Measurements from ENCODE around the gene PAM. TPM values are rescaled to one million over a fixed set of nuclear protein-coding genes. Genes with fewer than 3 reads are reported as not detected.

Gene PAM
- total and polyA plus RNA-seq, 2 of the 13 experiments (the other 11 are each of a cell fraction or from before 2014, with no cell fraction given), result 20.2 to 79.1 TPM

GRCh38 chr5:102796009-102796408 is 40.9 kb downstream of the PAM start (continued):
- TF ChIP-seq ZNF574 (CRISPR knock-in tag; IDR thresholded peaks at IDR 0.05) (0 out of 2 replicates have a peak, but pooled peaks have one; percentile 28), ZNF790 (CRISPR knock-in tag; IDR thresholded peaks at IDR 0.05; ENCODE audit: borderline replicate concordance) (no peak), EP300 (IDR thresholded peaks at IDR 0.05; ENCODE audit: low read depth in 2 of 2, low read length in 2 of 2) (peak in 1 of 2 experiments; percentile 64; a peak in 2 of 4 replicates), EP300 (CRISPR knock-in tag; IDR thresholded peaks at IDR 0.05; ENCODE audit: borderline replicate concordance) (no peak), SP140L (CRISPR knock-in tag; IDR thresholded peaks at IDR 0.05; ENCODE audit: borderline replicate concordance) (no peak), HNF4G (IDR thresholded peaks at IDR 0.05; ENCODE audit: borderline replicate concordance, low read depth, low read length) (peak; percentile 59), HNF4G (CRISPR knock-in tag; IDR thresholded peaks at IDR 0.05; ENCODE audit: borderline replicate concordance, low read depth) (no peak), THAP8 (CRISPR knock-in tag; IDR thresholded peaks at IDR 0.05; ENCODE audit: borderline replicate concordance) (no peak), ZNF724P (CRISPR knock-in tag; IDR thresholded peaks at IDR 0.05; ENCODE audit: borderline replicate concordance) (no peak), SIX4 (CRISPR knock-in tag; IDR thresholded peaks at IDR 0.05) (peak; percentile 92), U2AF2 (IDR thresholded peaks at IDR 0.05; ENCODE audit: low read depth, low read length) (no peak), SALL1 (CRISPR knock-in tag; IDR thresholded peaks at IDR 0.05) (peak; percentile 84), MED1 (CRISPR knock-in tag; IDR thresholded peaks at IDR 0.05) (peak; percentile 33; the same call in 1 of the 2 replicates), TBX2 (CRISPR knock-in tag; IDR thresholded peaks at IDR 0.05; ENCODE audit: borderline replicate concordance) (peak; percentile 82), MTF1 (CRISPR knock-in tag; IDR thresholded peaks at IDR 0.05) (no peak), TARDBP (CRISPR knock-in tag; IDR thresholded peaks at IDR 0.05) (peak; percentile 40; the same call in 1 of the 2 replicates), GATAD2A (CRISPR knock-in tag; IDR thresholded peaks at IDR 0.05) (peak; percentile 56), KMT2A (CRISPR knock-in tag; IDR thresholded peaks at IDR 0.05) (no peak), ZNF605 (CRISPR knock-in tag; IDR thresholded peaks at IDR 0.05) (no peak), SOX13 (IDR thresholded peaks at IDR 0.05) (no peak), SOX13 (CRISPR knock-in tag; conservative IDR thresholded peaks at IDR 0.05 in 1 of 2, IDR thresholded peaks at IDR 0.05 in 1 of 2) (peak in 1 of 2 experiments; percentile 26; a peak in 2 of 4 replicates), KDM5A (IDR thresholded peaks at IDR 0.05; ENCODE audit: borderline replicate concordance, low read length) (no peak), CBFB (CRISPR knock-in tag; IDR thresholded peaks at IDR 0.05) (no peak), FOXP4 (CRISPR knock-in tag; IDR thresholded peaks at IDR 0.05) (peak; percentile 89), RFXAP (CRISPR knock-in tag; IDR thresholded peaks at IDR 0.05; ENCODE audit: borderline replicate concordance) (0 out of 2 replicates have a peak, but pooled peaks have one; percentile 43), NR2C2 (CRISPR knock-in tag; IDR thresholded peaks at IDR 0.05; ENCODE audit: borderline replicate concordance) (peak; percentile 52), SAP130 (CRISPR knock-in tag; IDR thresholded peaks at IDR 0.05; ENCODE audit: low read depth) (peak; percentile 44), DPF2 (CRISPR knock-in tag; IDR thresholded peaks at IDR 0.05; ENCODE audit: borderline replicate concordance, low read depth) (0 out of 2 replicates have a peak, but pooled peaks have one; percentile 56), ZNF792 (CRISPR knock-in tag; IDR thresholded peaks at IDR 0.05) (no peak)
